K562 (cell line): ENCODE results near the gene CCDC187. TPM values are rescaled to one million over a fixed set of nuclear protein-coding genes. Genes with fewer than 3 reads are reported as not detected.

Experiments used
- ADNP ChIP-seq: fragments of 200-800 bp; sonication (Bioruptor generic); IDR thresholded peaks from 2 replicates; pipeline ENCODE4 v1.6.1; 2016; ENCODE audit warnings: missing genetic modification characterization, missing compliant biosample characterization
- CC2D1A ChIP-seq: fragments of 450-650 bp; IDR thresholded peaks from 2 replicates; pipeline ENCODE4 v1.6.1; 2017; ENCODE audit warnings: mild to moderate bottlenecking
- CHAMP1 ChIP-seq: fragments of 450-650 bp; IDR thresholded peaks from 2 replicates; pipeline ENCODE4 v1.6.1; 2016; ENCODE audit warnings: mild to moderate bottlenecking
- ELK3 ChIP-seq: fragments of 450-650 bp; formaldehyde crosslinking; IDR thresholded peaks from 2 replicates; pipeline ENCODE4 v1.4.0; 2020; ENCODE audit warnings: mild to moderate bottlenecking
- EP400 ChIP-seq: fragments of 450-650 bp; IDR thresholded peaks from 2 replicates; pipeline ENCODE4 v1.6.1; 2017; ENCODE audit warnings: antibody characterized with exemption, mild to moderate bottlenecking, moderate library complexity
- IRF9 ChIP-seq: fragments of 450-650 bp; IDR thresholded peaks from 2 replicates; pipeline ENCODE4 v1.6.1; 2016; ENCODE audit warnings: missing biosample characterization, missing genetic modification characterization
- PRPF4 ChIP-seq: fragments of 200-400 bp; formaldehyde crosslinking; IDR thresholded peaks from one replicate; pipeline ENCODE4 v1.6.1; 2017; ENCODE audit warnings: low read length, low read depth, mild to moderate bottlenecking; ENCODE audit not compliant: insufficient read depth, poor library complexity, severe bottlenecking
- RBM25 ChIP-seq: fragments of 200-400 bp; formaldehyde crosslinking; IDR thresholded peaks from 2 replicates; pipeline ENCODE4 v1.6.1; 2018; ENCODE audit warnings: low read length, low read depth, moderate library complexity; ENCODE audit not compliant: severe bottlenecking
- REST ChIP-seq, 2 experiments: fragments of 450-650 bp; formaldehyde crosslinking in 1 of 2; IDR thresholded peaks; 2 replicates each; pipeline versions ENCODE4 v1.4.0 to v1.6.1; 2014 to 2020; ENCODE audit warnings: mild to moderate bottlenecking in 2 of 2, borderline replicate concordance in 1 of 2, low read depth in 1 of 2
- RFX1 ChIP-seq: fragments of 450-650 bp; IDR thresholded peaks from 2 replicates; pipeline ENCODE4 v1.6.1; 2016; ENCODE audit warnings: mild to moderate bottlenecking, moderate library complexity
- TFE3 ChIP-seq: fragments of 450-650 bp; formaldehyde crosslinking; IDR thresholded peaks from 2 replicates; pipeline ENCODE4 v1.4.0; 2020; ENCODE audit warnings: mild to moderate bottlenecking, mixed read lengths
- ZNF263 ChIP-seq: sonication (generic); formaldehyde crosslinking; IDR thresholded peaks from 2 replicates; pipeline ENCODE4 v1.8.0; 2022; ENCODE audit warnings: mild to moderate bottlenecking, missing genetic modification reagents, borderline replicate concordance
- ZNF778 ChIP-seq: fragments of 450-650 bp; formaldehyde crosslinking; IDR thresholded peaks from 2 replicates; pipeline ENCODE4 v1.4.0; 2020; ENCODE audit warnings: mild to moderate bottlenecking, moderate library complexity
- polyA plus RNA-seq, 8 experiments: library from polyadenylated mRNA; depleted of rRNA in 4 of 8; stranded (reverse) in 5 of 8; unstranded in 3 of 8; fragments of >200 nt; fragmentation: Nextera tagmentation in 2 of 8; fragmentation: Illumina TruSeq in 1 of 8; extraction: Ambion mirVana in 2 of 8; extraction: Trizol in 1 of 8; gene quantifications; 2 replicates each; pipeline versions ENCODE4 v1.2.1 to v1.2.3, GENCODE V29; 2011 to 2014; ENCODE audit warnings: inconsistent platforms in 1 of 8, missing spikeins in 1 of 8
- total RNA-seq, 7 experiments: library from RNA; depleted of rRNA in 6 of 7; stranded (reverse); fragments of >200 nt in 6 of 7; fragmentation: Illumina TruSeq in 2 of 7; extraction: Trizol in 2 of 7; gene quantifications; 2 replicates each; pipeline versions ENCODE4 v1.2.1 to v1.2.3, GENCODE V29; 2011 to 2021; ENCODE audit warnings: low replicate concordance in 1 of 7

Gene CCDC187
- total and polyA plus RNA-seq, 9 of the 15 experiments (the other 6 are each of a cell fraction or from before 2014, with no cell fraction given): not detected

GRCh38 chr9:136284951-136285350, 18.9 kb downstream of the CCDC187 start (continued):
- no peak for TF ChIP-seq REST (IDR thresholded peaks at IDR 0.05; ENCODE audit: borderline replicate concordance)
- no peak for TF ChIP-seq REST (CRISPR knock-in tag; IDR thresholded peaks at IDR 0.05; ENCODE audit: low read depth)
- no peak for TF ChIP-seq CC2D1A
- TF ChIP-seq IRF9 (tag): no peak
- TF ChIP-seq TFE3 (CRISPR knock-in tag): no peak
- no peak for TF ChIP-seq ZNF778 (CRISPR knock-in tag)
- no peak for TF ChIP-seq RBM25
- TF ChIP-seq CHAMP1: no peak
- no peak for TF ChIP-seq ELK3
- TF ChIP-seq ADNP: no peak
- TF ChIP-seq ZNF263: no peak
- TF ChIP-seq EP400: no peak
- no peak for TF ChIP-seq PRPF4
- TF ChIP-seq RFX1: no peak
